Fibroblast of the conjunctiva (primary cell): ENCODE measurements around the gene SLAMF8.
A peak's percentile ranks its signal among the peaks of the same experiment; 100 is the strongest.

ENCODE experiments used
- DNase-seq: peaks from one replicate; pipeline ENCODE4 v3.0.0-alpha.2; 2010; ENCODE audit warnings: low read depth

The SLAMF8 gene

DNA sequence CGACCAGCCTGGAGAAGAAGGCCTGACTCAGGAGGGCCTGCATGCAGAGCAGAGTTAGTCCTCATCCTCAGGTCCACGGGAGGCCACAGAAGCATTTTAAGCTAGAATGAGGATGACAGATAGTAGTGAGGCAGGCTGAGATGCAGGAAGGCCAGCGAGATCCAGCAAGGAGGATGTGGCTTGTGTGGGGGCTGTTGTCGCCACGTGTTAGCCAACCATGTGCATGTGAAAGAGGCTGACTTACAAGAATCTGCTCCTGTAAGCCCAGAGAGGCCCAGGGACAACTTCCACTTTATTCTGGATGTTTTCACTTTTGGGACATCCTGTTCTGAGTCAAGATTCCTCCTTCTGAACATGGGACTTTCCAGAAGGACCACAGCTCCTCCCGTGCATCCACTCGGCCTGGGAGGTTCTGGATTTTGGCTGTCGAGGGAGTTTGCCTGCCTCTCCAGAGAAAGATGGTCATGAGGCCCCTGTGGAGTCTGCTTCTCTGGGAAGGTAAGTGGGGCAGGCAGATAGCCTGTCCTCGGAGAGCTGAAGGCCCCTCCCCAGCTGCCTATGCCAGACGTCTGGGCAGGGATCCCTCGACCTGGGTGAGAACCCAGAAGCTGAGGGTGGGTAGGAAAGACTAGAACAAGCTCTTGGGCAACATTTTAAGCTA lies at the start of gene SLAMF8:
Gene SLAMF8 (plus strand): TSS at position 433 of the 661 bp plus-strand sequence. CDS start 26 bp downstream, at position 459.
- no peak for DNase-seq

DNA sequence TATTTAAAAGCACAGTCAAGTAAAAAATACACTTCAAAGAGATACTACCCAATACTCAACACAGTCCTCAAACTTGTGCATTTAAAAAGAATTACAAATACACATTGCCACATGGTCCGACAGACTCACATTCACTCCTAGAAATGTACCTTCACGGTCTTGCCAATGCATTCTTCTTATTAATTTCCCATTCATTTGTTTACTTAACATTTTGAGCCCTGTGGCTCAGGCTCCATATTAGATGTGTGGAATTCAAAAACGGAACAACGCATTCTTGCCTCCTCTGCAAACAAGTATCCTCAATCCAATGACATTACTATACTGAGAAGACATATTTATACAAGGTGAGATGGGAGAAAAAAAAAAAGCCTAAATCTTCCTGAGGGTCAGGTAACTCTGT lies 48.4 kb upstream of the SLAMF8 start:
- DNase-seq = no peak

DNA sequence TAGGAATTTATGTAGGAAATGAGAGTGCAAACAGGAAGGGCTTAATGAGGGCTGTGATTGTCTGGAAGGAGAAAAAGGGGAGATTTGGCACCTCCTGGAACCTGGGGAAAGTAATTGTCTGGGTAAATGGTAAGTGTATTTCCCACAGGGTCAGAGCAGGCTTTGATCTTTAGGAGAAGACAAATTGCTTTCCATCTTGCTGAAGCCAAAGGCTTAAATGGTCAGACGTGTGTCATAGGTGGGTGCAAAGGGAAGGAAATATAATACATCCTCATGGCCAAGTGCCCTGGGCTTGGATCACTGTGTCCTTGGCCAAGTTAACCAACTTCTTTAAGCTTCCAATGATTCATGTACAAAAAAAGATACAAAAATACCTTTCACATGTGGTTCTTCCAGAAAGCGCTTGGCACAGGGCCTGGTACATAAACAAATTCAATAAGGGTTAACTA lies 47.2 kb upstream of the SLAMF8 start:
- DNase-seq = peak; percentile 76

DNA sequence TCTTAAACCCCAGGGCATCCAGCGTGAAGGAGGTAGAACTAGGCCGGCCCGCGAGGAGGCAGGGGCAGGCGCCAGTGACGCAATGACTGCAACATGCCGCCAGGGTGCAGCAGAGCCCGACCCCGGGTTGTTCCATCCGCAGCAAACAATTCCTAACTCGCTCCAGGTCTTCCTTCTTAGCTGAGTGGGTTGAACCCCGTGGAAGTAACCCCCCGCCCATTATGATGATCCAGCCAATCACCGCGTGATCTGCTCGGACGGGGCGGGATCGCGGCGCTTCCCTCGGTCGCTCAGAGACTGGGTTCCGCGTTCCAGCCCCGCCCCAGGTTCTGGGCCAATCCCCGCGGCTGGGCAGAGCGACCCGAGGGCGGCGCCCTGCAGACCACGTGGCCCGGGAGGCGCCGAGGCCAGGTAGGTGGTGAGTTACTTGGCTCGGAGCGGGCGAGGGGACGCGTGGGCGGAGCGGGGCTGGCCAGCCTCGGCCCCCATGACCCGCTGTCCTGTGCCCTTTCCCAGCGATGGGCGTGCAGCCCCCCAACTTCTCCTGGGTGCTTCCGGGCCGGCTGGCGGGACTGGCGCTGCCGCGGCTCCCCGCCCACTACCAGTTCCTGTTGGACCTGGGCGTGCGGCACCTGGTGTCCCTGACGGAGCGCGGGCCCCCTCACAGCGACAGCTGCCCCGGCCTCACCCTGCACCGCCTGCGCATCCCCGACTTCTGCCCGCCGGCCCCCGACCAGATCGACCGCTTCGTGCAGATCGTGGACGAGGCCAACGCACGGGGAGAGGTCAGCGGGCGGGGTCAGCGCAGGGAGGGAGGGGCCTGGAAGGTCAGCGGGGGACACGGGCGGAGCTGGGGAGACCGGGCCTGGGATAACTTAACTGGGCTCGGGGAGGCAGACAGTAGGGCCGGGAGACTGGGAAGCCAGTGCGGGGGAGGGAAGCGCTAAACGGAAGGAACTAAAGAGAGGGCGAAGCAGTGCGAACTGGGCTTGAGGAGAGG lies 45.8 kb upstream of the SLAMF8 start, which contains the start of gene DUSP23:
Gene DUSP23 (plus strand): TSS at position 380 of the 1,000 bp plus-strand sequence. CDS start 139 bp downstream, at position 519.
- DNase-seq = peak; percentile 98

DNA sequence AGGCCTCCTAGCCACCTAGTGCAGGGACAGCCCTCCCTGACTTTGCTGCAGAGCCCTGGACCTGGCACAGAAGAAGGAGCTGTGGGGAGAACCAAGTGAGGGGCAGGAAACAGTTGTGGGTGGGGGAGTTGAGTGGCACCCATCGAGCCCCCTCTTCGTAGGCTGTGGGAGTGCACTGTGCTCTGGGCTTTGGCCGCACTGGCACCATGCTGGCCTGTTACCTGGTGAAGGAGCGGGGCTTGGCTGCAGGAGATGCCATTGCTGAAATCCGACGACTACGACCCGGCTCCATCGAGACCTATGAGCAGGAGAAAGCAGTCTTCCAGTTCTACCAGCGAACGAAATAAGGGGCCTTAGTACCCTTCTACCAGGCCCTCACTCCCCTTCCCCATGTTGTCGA lies 44.7 kb upstream of the SLAMF8 start:
- no peak for DNase-seq

DNA sequence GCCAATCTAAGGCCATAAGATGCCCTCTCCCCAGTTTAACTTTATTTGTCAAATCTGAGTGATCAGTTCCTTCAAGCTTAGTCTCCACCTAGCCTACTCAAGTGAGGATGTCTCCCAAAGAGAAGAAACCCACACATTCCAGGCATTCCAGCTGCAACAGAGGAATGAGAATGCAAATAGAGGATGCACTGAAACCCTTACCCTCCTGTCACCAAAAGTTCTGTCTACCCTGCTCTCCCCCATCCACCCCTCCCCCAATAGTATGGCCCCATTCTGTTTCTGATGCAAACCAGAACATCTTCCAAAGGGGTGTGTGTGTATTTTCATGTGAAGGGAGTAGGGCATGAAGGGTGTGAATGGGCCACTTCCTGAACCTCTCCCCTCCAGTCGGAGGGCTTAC lies 42.9 kb upstream of the SLAMF8 start:
- DNase-seq = no peak

DNA sequence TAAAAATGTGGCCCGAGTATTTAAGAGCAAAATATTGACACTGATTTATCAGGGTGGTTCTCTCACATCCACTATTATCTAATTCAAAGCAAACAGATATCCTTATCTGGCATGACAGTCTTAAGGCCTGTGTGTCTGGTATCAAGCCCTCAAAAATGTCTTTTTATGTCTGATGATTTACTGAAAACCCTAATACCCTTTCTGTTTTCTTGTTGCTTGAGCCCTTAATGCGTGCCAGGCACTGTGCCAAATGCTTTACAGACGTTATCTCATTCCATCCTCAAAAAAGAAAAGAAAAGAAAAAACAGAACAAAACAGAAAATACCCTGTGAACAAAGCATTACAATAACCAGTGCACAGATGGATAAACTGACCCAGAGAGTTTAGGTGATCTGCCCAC lies 40.2 kb upstream of the SLAMF8 start:
- DNase-seq = no peak

DNA sequence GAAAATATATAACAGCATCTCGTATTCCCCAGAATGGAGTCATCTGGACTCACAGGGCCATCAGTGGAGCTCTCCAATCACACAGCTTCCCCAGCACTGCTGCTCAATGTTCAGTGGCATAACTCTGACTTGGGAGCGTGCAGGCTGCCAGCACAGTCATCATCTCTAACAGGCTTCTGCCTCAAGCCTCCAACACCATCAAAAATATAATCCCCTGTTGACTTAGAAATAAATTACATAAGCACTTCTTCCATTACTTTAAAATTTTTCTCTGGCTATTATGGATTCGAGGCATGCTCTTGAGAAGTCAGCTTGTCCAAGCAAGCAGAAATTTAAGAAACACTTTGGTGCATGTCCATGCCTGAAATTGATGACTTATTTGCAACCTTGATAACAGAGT lies 39.7 kb upstream of the SLAMF8 start:
- no peak for DNase-seq

DNA sequence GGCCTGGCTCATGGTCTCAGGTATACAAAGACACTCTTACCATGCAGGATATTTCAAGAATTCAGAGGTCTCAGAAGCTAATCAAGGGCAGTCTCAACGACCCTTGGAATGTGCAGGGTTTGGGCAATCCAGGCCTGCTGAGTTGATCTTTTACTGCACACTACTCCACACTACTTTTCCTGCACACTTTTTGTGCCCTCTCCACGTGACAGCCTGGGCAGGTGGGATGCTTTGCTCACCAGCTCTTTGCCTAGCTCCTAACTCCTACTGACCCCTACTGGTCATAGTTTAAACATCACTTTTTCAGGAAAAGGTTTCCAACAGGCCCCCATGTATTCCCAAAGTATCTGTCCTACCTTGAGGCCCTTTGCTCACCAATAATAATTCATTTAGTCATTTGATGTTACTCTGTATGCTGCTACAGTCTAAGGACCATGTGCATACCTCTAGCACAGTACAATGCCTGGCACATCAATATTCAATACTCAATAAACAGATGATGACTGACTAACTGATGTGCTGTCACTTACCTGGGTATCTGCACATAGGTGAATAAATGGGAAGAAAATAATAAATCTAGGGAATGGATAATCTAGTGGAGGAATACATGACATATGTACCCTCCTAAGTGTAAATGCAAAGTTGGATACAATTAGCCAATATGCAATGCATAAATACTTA lies 36.3 kb upstream of the SLAMF8 start:
- no peak for DNase-seq

DNA sequence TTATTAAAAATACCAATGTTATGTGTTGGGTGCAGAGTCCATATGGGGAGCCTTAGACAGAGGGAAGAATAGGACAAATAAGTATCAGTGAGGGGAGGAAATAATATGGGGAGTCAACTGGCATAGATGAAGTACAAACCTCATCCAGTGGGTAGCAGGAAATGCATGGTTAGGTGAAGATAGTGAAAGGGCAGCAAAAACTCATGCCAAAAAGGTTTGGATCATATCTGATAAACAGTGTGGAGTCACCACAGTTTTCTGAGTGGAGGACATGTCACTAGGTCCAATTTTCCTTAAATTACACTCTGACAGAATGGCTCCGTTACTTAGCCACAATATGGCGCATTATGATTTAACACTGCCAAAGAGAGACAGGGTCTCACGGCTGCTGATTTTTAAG lies 35.6 kb upstream of the SLAMF8 start:
- DNase-seq = no peak

DNA sequence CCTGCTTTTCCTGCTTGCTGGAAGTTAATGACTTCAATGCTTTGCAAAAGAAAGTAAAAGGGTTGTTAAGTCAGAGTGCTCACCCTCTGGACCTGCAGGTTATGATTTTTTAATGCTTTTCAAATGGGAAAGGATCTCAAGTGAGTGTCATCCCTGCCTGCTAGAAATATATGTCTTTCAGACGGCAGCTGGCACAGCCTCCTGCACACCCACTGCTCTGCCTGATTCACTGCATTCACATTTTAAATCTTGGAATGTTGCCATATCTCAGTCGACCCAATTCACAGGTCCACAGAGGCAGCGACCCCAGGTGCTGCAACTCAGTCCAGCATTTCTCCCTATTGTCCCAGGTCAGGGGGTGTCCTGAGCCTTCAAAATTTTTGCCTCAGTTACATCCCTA lies 35.2 kb upstream of the SLAMF8 start:
- DNase-seq = no peak

DNA sequence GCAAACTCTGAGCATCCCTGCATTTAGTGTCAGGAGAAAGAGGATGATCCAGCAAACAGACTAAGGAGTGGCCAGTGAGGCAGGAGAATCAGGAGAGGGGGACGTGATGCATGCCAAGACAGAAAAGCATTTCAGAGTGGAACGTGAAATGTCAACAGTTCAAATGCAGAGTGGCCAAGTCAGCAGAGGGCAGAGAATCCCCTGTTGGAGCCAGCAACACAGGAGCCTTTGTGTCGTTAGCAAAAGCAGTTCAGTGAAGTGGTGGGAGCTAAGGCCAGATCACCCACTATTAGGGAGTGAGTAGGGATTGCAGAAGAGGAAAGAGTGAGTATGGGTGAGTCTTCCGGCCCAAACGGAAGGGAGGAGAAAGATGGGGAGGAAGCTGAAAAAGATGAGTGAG lies 31.1 kb upstream of the SLAMF8 start:
- DNase-seq = no peak

DNA sequence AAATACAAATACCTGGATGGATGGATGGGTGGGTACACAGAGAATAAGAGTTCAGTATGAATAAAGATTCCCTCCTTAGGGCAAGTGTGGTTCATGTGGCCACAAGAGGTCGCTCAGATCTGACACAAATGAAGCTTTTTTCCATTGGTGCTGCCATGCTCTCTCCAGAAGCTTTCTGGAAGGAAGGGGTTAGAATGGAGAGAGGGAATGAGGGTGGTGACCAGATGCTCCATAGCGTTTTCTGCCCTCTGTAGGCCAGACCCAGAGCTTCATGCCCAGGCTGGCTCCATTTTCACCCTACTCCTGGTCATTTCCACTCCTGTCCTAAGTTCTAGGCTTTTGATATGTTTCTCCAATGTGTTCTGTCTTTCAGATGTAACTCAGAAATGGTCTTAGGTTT lies 27.8 kb upstream of the SLAMF8 start:
- DNase-seq = peak; percentile 85

DNA sequence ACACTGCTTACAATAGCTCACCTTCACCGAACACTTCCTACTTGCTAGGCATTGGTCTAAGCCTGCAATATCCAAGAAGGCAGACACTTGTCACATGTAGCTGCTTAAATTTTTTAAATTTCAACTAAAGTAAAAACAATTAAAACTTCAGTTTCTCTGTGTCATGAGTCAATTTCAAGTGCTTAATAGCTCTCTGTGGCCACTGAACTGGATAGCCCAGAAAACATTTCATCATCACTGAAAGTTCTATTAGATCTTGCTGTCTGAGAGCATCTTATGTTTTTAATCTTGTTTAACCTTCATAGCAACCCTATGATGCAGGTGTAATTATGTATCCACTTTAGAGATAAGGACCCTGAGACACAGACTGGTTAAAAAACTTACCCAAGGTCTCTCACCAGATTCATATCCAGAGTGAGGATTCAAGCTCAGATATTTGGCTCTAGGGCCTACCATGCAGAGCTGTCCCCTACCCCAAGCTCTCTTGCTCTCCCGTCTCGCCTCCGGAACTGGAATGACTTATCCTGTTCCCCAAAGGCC lies 27.2 kb upstream of the SLAMF8 start:
- no peak for DNase-seq

DNA sequence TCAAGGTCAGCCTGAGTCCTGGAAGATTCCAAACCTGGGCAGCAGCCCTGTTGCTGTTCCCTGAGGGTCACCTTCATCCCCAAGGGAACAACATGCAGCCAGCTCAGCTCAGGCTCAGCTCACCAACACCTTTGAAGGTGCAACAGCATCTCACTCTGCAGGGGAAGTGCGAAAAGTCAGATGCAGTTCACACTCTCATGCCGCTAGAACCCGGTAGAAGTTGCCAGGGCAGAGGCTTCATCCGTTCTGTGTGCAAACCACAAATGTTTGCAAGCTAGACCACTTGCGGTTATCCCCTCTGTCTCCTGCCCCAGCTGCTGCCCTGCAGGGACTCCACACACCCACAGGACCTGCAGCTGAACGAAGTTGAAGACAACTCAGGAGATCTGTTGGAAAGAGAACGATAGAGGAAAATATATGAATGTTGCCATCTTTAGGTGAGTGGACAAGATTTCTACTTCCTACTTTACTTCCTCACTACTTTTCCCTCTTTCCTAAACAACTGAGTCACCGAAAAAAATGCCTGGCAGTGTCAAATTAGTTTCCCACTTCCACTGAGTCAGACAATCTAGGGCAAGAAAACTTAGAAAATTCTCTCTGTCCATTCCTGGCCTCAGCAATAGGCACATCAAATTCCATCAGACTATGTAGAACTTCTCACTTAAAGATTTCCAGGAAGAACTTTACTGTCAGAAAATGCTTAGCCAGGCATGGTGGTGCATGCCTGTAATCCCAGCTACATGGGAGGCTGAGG lies 26.3 kb upstream of the SLAMF8 start:
- no peak for DNase-seq

DNA sequence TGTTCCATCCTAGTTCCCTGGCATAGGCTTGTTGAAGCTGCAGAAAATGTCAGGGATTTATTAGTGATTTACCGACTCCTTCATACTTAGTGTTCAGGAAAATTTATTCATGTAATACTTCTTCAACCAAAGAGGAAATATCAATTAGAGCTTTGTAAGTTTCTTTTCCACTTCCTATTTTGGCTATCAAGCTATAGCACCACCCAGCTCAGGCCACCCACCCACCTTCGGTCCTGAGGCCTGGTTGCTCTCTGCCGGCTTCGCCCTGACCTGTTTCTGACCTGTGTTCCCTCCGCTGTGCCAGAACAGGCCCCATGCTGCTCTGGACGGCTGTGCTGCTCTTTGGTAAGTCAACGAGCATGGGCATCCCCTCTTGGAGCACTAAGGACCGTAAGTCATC lies 24.6 kb upstream of the SLAMF8 start, which contains the start of gene FCRL6:
Gene FCRL6 (plus strand): TSS at position 250 of the 400 bp plus-strand sequence. CDS start 65 bp downstream, at position 315.
- no peak for DNase-seq

DNA sequence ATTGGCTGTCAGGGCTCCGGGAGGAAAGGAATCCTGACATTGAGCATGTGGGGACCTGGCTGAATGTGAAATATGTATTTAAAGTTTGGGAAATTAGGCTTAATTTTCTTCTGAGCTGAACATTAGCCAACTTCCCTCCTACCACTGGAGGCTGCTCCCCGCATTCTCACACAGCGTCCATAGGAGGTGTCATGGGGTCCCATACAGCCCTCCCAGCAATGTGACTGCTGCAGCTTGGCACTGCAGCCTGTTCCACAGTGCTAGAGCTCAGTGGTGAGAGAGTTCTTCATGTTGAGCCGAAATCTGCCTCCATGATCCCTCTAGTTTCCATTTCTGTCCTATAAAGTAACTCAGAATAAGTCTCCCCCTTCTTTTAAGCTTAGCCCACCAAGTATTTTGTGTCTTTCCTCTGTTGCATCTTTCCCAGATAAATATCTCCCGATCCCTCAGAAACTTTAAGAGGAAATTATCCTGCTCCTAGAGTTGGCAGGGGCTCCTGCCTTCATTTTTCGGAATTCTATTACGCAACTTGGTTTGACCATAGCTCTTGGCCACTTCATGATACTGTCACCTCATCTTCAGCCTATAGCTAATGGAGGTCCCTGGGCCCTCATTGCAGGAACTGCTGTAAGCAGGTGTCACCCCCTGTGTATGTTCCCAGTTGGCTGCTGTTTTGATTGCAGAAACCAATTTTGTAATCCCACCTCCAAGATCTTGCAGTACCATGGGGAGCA lies 22.6 kb upstream of the SLAMF8 start:
- DNase-seq = no peak

DNA sequence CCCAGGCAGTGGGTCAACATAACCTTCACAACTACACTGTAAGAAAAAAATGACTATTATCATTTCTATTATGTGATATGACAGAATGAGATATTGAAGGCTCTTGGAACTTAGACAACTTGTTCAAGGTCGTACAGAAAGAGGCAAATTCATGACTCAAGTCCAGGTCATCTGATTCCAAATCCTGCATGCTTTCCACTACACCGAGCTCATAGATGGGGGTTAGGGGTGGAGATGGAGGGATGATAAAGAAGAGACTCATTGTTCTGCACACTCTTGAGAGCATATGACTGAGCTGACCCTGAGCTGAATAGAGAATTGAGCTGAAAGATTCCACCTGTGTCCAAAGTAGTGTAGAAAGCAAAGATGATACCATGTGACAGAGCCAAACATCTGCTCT lies 21.7 kb upstream of the SLAMF8 start:
- no peak for DNase-seq

DNA sequence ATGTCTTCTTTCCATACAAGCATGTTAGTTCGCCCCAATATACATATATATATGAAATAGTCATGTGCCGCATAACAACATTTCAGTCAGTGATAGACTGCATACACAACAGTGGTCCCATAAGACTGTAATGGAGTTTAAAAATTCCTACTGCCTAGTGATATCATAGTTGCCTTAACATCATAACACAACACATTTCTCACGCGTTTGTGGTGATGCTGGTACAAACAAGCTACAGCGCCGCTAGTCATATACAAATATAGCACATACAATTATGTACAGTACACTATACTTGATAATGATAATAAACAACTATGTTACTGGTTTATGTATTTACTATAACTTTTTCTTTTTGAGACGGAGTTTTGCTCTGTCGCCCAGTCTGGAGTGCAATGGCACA lies 10.7 kb upstream of the SLAMF8 start:
- DNase-seq = no peak

DNA sequence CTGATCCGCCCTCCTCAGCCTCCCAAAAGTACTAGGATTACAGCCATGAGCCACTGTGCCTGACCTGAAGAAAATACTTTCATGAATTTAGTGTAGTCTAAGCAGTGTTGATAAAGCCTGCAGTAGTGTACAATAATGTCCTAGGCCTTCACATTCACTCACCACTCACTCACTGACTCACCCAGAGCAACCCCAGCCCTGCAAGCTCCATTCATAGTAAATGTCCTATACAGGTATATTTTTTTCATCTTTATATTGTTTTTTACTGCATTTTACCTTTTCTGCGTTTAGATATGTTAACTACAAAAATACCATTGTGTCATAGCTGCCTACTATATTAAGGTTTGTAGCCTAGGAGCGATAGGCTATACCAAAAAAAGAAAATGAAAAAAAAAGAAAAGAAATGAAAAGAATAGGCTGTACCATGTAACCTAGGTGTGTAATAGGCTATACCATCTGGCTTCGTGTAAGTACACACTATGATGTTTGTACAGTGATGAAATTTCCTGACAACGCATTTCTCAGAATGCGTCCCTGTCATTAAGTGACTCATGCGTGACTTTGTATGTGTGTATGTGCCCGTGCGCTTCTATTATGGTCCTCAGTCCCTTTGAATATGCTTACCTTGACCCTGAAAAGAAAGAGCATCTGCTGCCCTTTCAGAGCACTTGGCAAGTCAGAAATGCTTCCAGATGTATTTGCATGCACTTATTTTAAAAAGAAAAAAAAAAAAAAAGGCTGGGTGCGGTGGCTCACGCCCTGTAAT lies 9.2 kb upstream of the SLAMF8 start:
- DNase-seq = no peak
